ENCODE results near the gene ARHGAP42. TPM values are rescaled to one million over a fixed set of nuclear protein-coding genes. Genes with fewer than 3 reads are reported as not detected.

The ARHGAP42 gene
- polyA plus RNA-seq, 1 donor from 2014 or later, result 0.75 TPM

GRCh38 chr11:100851584-100852152 is 164.6 kb downstream of the ARHGAP42 start:
- H3K4me3 Mint-ChIP-seq, result no peak overlapping the region
- H3K9me3 Mint-ChIP-seq, result no peaks in the 10 kb centered on the region
- no peak overlapping the region for H3K27ac Mint-ChIP-seq
- no peaks in the 10 kb centered on the region for H3K27me3 Mint-ChIP-seq
- H3K4me1 Mint-ChIP-seq, result peaks cover 0 to 3% (median 0%) of the 10 kb centered on the region in 3 donors
- peaks cover 4% of the 10 kb centered on the region for H3K36me3 Mint-ChIP-seq

- H3K27ac Mint-ChIP-seq, result no peak overlapping the region
- H3K9me3 Mint-ChIP-seq, result no peaks in the 10 kb centered on the region
- H3K27me3 Mint-ChIP-seq, result no peaks in the 10 kb centered on the region
- no peak overlapping the region for H3K4me3 Mint-ChIP-seq
- no peaks in the 10 kb centered on the region for H3K4me1 Mint-ChIP-seq
- peaks cover 2% of the 10 kb centered on the region for H3K36me3 Mint-ChIP-seq
Measured at GRCh38 chr11:100855466-100856067, 168.5 kb downstream of the ARHGAP42 start.

- Mint-ChIP-seq H3K27ac (no peak overlapping the region), H3K4me1 (no peaks in the 10 kb centered on the region), H3K36me3 (peaks cover 4% of the 10 kb centered on the region), H3K4me3 (no peak overlapping the region), H3K9me3 (no peaks in the 10 kb centered on the region), H3K27me3 (no peaks in the 10 kb centered on the region)
Measured at GRCh38 chr11:100857236-100858005, 170.3 kb downstream of the ARHGAP42 start.

GRCh38 chr11:100860318-100861155 is 173.4 kb downstream of the ARHGAP42 start:
- Mint-ChIP-seq H3K27ac (no peak overlapping the region), H3K36me3 (peaks cover 4% of the 10 kb centered on the region), H3K4me1 (no peaks in the 10 kb centered on the region), H3K4me3 (no peak overlapping the region), H3K9me3 (no peaks in the 10 kb centered on the region), H3K27me3 (no peaks in the 10 kb centered on the region)

GRCh38 chr11:100861212-100861611 is 174.1 kb downstream of the ARHGAP42 start:
- Mint-ChIP-seq H3K27ac (no peak overlapping the region), H3K4me1 (peaks cover 1 to 2% (median 2%) of the 10 kb centered on the region in 3 donors), H3K4me3 (no peak overlapping the region), H3K36me3 (peaks cover 6% of the 10 kb centered on the region), H3K27me3 (no peaks in the 10 kb centered on the region), H3K9me3 (peaks cover 2 to 6% (median 3%) of the 10 kb centered on the region in 3 donors)

GRCh38 chr11:100863080-100863581 is 176.0 kb downstream of the ARHGAP42 start:
- H3K27ac Mint-ChIP-seq, result no peak overlapping the region
- peaks cover 7% of the 10 kb centered on the region for H3K36me3 Mint-ChIP-seq
- peaks cover 2 to 13% (median 5%) of the 10 kb centered on the region in 3 donors for H3K9me3 Mint-ChIP-seq
- no peak overlapping the region for H3K4me3 Mint-ChIP-seq
- no peaks in the 10 kb centered on the region for H3K27me3 Mint-ChIP-seq
- H3K4me1 Mint-ChIP-seq, result peaks cover 4 to 11% (median 8%) of the 10 kb centered on the region in 3 donors

- no peak overlapping the region for H3K4me3 Mint-ChIP-seq
- no peaks in the 10 kb centered on the region for H3K27me3 Mint-ChIP-seq
- peaks cover 7% of the 10 kb centered on the region for H3K36me3 Mint-ChIP-seq
- H3K9me3 Mint-ChIP-seq, result peaks cover 2 to 13% (median 5%) of the 10 kb centered on the region in 3 donors
- H3K27ac Mint-ChIP-seq, result peak overlapping the region in 1 of 3 donors; percentile 86
- peaks cover 4 to 11% (median 8%) of the 10 kb centered on the region in 3 donors for H3K4me1 Mint-ChIP-seq
Measured at GRCh38 chr11:100865443-100866065, 178.5 kb downstream of the ARHGAP42 start.

GRCh38 chr11:100866453-100866852 is 179.4 kb downstream of the ARHGAP42 start:
- Mint-ChIP-seq H3K9me3 (peaks cover 2 to 13% (median 5%) of the 10 kb centered on the region in 3 donors), H3K4me3 (peak overlapping the region in 1 of 4 donors; percentile 6), H3K27me3 (no peaks in the 10 kb centered on the region), H3K27ac (peak overlapping the region in 2 of 3 donors; percentile 82 to 86), H3K36me3 (peaks cover 6% of the 10 kb centered on the region), H3K4me1 (peaks cover 4 to 11% (median 8%) of the 10 kb centered on the region in 3 donors)

- Mint-ChIP-seq H3K36me3 (peaks cover 5% of the 10 kb centered on the region), H3K9me3 (peaks cover 2 to 13% (median 5%) of the 10 kb centered on the region in 3 donors), H3K27me3 (no peaks in the 10 kb centered on the region), H3K4me3 (no peak overlapping the region), H3K4me1 (peaks cover 4 to 11% (median 8%) of the 10 kb centered on the region in 3 donors), H3K27ac (no peak overlapping the region)
Measured at GRCh38 chr11:100867606-100868005, 180.5 kb downstream of the ARHGAP42 start.

- Mint-ChIP-seq H3K4me1 (peaks cover 4 to 11% (median 8%) of the 10 kb centered on the region in 3 donors), H3K27me3 (no peaks in the 10 kb centered on the region), H3K9me3 (peaks cover 2 to 13% (median 5%) of the 10 kb centered on the region in 3 donors), H3K27ac (no peak overlapping the region), H3K36me3 (peaks cover 5% of the 10 kb centered on the region), H3K4me3 (no peak overlapping the region)
Measured at GRCh38 chr11:100869328-100869727, 182.2 kb downstream of the ARHGAP42 start.

GRCh38 chr11:100870138-100870537 is 183.1 kb downstream of the ARHGAP42 start:
- Mint-ChIP-seq H3K27me3 (no peaks in the 10 kb centered on the region), H3K9me3 (peaks cover 2 to 13% (median 5%) of the 10 kb centered on the region in 3 donors), H3K36me3 (peaks cover 5% of the 10 kb centered on the region), H3K4me1 (peaks cover 4 to 11% (median 8%) of the 10 kb centered on the region in 3 donors), H3K4me3 (no peak overlapping the region), H3K27ac (no peak overlapping the region)

GRCh38 chr11:100872951-100873740 is 186.1 kb downstream of the ARHGAP42 start:
- Mint-ChIP-seq H3K9me3 (no peaks in the 10 kb centered on the region), H3K36me3 (peaks cover 3% of the 10 kb centered on the region), H3K4me3 (no peak overlapping the region), H3K4me1 (no peaks in the 10 kb centered on the region), H3K27me3 (no peaks in the 10 kb centered on the region), H3K27ac (no peak overlapping the region)

GRCh38 chr11:100874203-100874602 is 187.1 kb downstream of the ARHGAP42 start:
- H3K27me3 Mint-ChIP-seq, result no peaks in the 10 kb centered on the region
- H3K4me1 Mint-ChIP-seq, result no peaks in the 10 kb centered on the region
- no peaks in the 10 kb centered on the region for H3K9me3 Mint-ChIP-seq
- H3K4me3 Mint-ChIP-seq, result no peak overlapping the region
- peaks cover 3% of the 10 kb centered on the region for H3K36me3 Mint-ChIP-seq
- no peak overlapping the region for H3K27ac Mint-ChIP-seq

Data from IgD-negative memory B cell (primary cell).